Omental fat pad (tissue), 4 donors: Measurements from ENCODE around the gene ST8SIA4. TPM values are rescaled to one million over a fixed set of nuclear protein-coding genes. Genes with fewer than 3 reads are reported as not detected.
"Not testable (repeated sequence)": the region's sequence is repeated elsewhere in the genome, so short reads cannot be mapped to it uniquely, and the experiment has no call there.

Source experiments
- ATAC-seq: fragments of 150-250 bp; one replicate; pipeline ENCODE4 v1.9.1; 2016; ENCODE audit warnings: mild to moderate bottlenecking, moderate library complexity; ENCODE audit not compliant: low FRiP score
- DNase-seq: peaks from one replicate; pipeline ENCODE4 v3.0.0-alpha.2; 2019; ENCODE audit warnings: low spot score
- total RNA-seq, 4 donors: library from RNA; depleted of rRNA; stranded (reverse); fragments of >200 nt; gene quantifications; one replicate each; pipeline ENCODE4 v1.1.0, GENCODE V29; 2016
- TF ChIP-seq, protein P1 (sequence below), 3 donors: fragments of 450-650 bp; IDR thresholded peaks; one replicate each; pipeline ENCODE4 v1.5.1; 2016 to 2017; ENCODE audit warnings: antibody characterized with exemption in 3 of 3, mild to moderate bottlenecking in 3 of 3, moderate library complexity in 2 of 3

ST8SIA4 gene
- total RNA-seq, 4 donors from 2014 or later, result 4.2 to 23.5 (median 9.4) TPM

DNA sequence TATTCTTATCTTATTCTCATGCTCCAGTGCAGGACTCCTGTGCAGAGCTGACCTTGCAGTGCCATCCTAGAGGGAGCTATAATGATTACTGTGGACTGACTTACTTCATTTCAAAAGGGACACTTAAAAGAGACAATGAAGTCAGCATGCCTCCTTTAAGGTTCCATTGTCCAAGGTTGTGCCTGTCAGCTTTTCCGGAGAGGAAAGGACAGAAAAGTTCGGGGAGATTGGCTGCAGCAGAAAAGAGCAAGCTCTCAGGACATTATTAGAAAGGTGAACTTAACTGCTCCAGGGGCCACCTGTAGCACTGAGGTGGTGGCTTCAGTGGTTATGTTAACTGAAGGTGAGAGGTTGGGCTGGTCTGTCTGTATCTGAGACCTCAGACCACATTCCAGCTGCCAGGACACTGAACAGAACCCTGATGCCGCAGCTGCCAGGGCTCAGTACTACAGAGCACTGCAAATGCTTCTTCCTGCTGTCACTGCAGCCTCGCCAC lies 112.9 kb downstream of the ST8SIA4 start:
- TF ChIP-seq, protein P1, sequence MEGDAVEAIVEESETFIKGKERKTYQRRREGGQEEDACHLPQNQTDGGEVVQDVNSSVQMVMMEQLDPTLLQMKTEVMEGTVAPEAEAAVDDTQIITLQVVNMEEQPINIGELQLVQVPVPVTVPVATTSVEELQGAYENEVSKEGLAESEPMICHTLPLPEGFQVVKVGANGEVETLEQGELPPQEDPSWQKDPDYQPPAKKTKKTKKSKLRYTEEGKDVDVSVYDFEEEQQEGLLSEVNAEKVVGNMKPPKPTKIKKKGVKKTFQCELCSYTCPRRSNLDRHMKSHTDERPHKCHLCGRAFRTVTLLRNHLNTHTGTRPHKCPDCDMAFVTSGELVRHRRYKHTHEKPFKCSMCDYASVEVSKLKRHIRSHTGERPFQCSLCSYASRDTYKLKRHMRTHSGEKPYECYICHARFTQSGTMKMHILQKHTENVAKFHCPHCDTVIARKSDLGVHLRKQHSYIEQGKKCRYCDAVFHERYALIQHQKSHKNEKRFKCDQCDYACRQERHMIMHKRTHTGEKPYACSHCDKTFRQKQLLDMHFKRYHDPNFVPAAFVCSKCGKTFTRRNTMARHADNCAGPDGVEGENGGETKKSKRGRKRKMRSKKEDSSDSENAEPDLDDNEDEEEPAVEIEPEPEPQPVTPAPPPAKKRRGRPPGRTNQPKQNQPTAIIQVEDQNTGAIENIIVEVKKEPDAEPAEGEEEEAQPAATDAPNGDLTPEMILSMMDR (IDR thresholded peaks at IDR 0.05), result no peak
- DNase-seq (no peak), ATAC-seq (no peak)

- DNase-seq, result no peak
- no peak for ATAC-seq
- TF ChIP-seq, protein P1 (IDR thresholded peaks at IDR 0.05), result no peak
These were observed 113.4 kb downstream of the ST8SIA4 start for GRCh38 chr5:100789694-100790093.

DNA sequence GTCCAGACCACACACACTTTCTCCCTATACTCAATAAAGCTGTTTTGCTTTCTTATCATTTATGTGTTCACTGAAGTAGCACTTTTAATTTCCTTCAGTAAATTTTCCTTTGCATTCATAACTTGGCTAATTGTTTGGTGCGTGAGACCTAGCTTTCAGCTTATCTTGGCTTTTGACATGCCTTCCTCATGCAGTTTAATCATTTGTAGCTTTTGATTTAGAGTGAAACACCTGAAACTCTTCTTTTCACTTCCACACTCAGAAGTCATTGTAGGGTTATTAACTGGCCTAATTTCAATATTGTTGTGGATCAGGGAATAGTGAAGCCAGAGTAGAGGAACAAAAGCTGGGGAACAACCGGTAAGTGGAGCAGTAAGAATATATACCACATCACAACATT lies 114.7 kb downstream of the ST8SIA4 start:
- TF ChIP-seq, protein P1 (IDR thresholded peaks at IDR 0.05), result no peak
- DNase-seq (no peak), ATAC-seq (no peak)

- TF ChIP-seq, protein P1 (IDR thresholded peaks at IDR 0.05), result no peak
- no peak for DNase-seq
- no peak for ATAC-seq
These were observed 115.4 kb downstream of the ST8SIA4 start for GRCh38 chr5:100787648-100788047.

GRCh38 chr5:100785536-100785935 lies 117.5 kb downstream of the ST8SIA4 start:
- ATAC-seq, DNase-seq: not testable (repeated sequence)

DNA sequence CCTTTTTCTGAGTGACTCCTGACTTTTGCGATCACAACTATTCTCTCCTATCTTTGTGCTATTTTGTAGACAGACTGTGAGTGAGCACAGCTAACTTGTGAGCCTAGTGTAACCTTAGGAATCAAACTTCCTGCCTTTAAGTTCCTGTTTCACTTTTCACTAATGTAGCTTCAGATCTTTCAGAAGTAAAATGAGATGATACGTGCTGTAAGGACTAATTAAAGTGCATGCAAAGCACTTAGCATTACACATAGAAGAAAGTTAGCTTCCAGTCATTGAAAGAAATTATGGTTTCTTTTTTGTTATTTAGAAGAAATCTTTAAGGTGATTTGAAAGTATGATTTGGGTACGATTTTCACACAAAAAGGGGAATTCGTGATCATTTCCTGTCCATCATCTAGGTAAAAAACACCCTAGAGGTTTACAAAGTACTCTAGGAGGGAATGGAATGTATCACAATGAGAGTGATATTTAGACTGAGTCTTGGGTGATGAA lies 122.7 kb downstream of the ST8SIA4 start:
- TF ChIP-seq, protein P1 (IDR thresholded peaks at IDR 0.05), result no peak
- ATAC-seq (no peak), DNase-seq (no peak)

GRCh38 chr5:100779669-100780375 lies 123.3 kb downstream of the ST8SIA4 start:
- no peak for ATAC-seq

More at GRCh38 chr5:100779669-100780375, 123.3 kb downstream of the ST8SIA4 start:
- DNase-seq, result no peak
- TF ChIP-seq, protein P1 (IDR thresholded peaks at IDR 0.05), result no peak
